IPS DF 4.7 (cell line): ENCODE measurements around the gene CENPC.
"Not testable (repeated sequence)": the region's sequence is repeated elsewhere in the genome, so short reads cannot be mapped to it uniquely, and the experiment has no call there.

Experiments used
- DNase-seq: peaks from one replicate; pipeline ENCODE4 v3.0.0-alpha.2; 2013; ENCODE audit warnings: low spot score; ENCODE audit errors: extremely low read depth

Gene CENPC

DNA sequence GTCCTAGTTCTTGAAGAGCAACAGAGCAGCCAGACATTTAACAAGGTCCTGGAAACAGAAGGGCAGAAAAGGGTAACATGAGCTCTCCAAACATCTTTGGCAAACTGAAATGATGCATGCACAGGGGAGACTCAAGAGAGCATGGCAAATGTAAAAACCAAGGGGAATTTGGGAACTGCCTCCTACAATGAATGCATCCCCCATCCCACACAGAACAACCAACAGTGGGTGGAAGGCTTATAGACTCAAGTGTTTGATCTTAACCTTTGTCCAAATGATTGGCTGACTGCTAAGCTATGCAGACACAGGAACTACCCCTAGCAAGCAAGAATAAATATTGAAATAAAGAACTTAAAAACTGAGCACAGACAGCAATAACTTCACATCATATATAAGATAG, 74.4 kb downstream of the CENPC start:
- DNase-seq = no peak

DNA sequence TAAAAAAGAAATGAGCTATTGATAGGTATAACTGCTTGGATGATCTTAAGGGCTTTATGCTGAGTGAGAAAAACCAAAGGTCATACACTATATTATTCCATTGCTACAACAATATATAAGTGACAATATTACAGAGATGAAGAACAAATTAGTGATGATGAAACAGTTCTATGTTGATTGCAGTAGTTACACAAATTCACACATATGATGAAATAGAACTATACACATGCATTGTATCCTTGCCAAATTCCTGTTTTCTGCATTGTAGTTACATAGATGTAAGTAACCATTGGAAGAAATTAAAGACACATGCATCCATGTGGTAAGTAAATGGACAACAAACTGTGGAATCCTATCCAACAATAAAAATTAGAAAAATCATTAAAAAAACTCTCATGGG, 76.5 kb downstream of the CENPC start:
- no peak for DNase-seq

DNA sequence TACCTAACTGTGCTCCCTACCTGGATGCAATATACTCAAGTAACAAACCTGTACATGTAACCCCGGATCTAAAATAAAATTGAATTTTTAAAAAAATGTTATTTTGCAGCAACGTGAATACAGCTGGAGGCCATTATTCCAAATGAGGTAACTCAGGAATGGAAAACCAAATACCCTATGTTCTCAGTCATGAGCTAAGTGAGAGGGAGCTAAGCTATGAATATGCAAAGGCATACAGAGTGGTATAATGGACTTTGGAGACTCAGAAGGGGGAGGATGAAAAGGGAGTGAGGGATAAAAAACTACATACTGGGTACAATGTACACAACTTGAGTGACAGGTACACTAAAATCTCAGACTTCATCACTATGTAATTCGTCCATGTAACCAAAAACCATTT, 78.6 kb downstream of the CENPC start:
- DNase-seq = no peak

DNA sequence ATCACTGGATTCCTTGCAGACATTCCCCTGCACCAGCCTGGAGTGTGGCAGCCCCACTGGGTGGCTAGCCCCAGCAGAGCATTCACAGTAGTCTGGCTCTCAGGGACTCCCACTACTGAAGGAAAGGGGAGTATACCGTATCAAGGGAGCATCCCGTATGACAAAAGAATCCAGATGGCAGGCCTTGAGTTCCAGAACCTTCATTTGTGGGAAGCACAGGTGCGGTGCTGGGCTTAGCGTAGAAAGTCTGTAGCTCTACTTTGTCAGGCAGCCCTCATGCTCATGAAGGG, 79.6 kb downstream of the CENPC start:
- DNase-seq = no peak

DNA sequence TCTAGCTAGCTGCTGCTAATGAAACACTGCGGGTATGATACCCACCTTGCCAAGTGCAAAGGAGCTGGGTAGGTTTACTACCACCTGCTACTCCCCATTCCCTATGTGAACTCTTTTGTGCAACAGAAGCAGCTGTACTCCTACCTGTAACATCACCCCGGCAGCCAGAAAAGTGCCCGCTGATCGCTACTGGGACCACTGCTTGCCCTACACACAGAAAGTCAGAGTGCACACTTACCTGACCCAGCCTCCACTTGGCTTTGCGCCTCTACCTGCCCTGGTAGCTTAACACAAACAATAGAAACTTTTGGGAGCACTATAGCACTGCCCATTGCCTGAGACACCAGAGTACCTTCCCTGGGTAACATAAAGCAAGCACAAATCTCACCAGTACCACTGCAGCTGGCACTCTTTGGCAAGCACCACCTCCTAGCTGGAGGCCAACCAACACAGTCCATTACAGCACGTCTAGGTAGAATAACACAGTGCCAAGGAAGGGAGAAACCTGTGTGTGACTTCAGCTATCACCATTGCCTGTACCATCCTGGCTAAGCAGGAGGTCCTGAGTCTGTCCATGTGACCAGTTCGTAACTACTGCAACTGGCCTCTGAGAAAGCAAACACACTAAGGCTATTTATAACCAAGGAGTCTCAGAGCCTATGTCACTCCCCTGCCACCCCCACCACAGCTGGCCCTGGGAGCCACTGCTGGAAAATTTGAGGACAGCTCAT, 80.1 kb downstream of the CENPC start:
- DNase-seq = no peak

DNA sequence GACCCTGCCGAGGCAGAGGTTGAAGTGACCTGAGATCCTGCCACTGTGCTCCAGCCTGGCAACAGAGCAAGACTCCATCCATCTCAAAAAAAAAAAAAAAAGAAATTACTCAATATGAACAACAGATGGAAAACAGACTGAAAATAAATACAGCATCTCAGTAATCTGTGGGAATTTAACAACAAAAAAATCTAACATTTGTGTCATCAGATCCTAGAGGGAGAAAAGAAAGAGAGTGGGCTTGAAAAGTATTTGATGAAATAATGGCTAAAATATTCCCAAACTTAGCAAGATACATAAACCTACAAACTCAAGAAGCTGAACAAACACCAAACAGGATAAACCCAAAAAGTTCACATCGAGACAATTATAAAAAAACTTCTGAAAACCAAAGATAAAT, 84.7 kb downstream of the CENPC start:
- DNase-seq = no peak

GRCh38 chr4:67459164-67459563, 86.1 kb downstream of the CENPC start:
- no peak for DNase-seq

DNA sequence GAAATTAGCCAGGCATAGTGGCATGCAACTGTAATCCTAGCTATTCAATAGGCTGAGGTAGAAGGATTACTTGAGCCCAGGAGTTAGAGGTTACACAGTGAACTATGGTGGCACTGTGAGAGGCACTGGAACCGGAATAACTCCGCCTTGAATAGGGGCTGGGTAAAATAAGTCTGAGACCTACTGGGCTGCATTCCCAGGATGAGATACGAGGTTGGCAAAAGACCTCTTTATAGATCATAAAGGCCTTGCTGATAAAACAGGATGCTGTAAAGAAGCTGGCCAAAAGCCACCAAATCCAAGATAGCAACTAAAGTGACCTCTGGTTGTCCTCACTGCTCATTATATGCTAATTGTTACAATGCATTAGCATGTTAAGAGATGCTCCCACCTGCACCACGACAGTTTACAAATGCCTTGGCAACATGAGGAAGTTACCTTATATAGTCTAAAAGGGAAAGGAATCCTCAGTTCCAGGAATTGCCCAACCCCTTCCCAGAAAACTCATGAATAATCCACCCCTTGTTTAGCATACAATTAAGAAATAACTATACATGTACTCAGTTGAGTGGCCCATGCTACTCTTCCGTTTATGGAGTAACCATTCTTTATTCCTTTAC, 88.6 kb downstream of the CENPC start:
- DNase-seq = no peak

DNA sequence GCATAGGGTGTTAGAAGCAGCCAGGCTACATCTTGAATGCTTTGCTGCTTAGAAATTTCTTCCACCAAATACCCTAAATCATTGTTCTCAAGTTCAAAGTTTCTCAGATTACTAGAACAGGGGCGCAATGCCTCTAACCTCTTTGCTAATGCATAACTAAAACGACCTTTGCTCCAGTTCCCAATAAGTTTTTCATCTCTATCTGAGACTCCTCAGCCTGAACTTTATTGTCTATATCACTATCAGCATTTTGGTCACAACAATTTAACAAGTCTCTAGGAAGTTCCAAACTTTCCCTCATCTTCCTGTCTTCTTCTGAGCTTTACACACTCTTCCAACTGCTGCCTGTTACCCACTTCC, 92.5 kb downstream of the CENPC start:
- not testable (repeated sequence) for DNase-seq

GRCh38 chr4:67452100-67452845, 93.0 kb downstream of the CENPC start:
- DNase-seq = no peak

- DNase-seq = no peak
These were observed 93.8 kb downstream of the CENPC start for GRCh38 chr4:67451464-67451863.

DNA sequence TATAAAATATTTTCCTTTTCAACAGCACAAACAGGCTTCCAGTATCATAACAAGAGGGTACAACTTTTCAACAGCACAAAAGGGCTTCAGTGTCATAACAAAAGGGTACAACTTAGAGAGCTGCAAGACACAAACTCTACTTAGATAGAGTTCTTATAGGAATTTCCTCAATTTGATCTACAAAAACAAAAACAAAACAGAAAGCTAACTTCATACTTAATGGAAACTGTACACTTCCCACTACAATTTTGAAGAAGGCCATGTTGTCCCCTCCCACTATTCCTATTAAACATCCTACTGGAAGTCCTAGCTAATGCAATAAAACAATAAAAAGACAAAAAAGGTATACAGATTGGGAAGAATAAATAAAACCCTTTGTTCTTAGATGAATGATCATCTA, 96.7 kb downstream of the CENPC start:
- DNase-seq = no peak

DNA sequence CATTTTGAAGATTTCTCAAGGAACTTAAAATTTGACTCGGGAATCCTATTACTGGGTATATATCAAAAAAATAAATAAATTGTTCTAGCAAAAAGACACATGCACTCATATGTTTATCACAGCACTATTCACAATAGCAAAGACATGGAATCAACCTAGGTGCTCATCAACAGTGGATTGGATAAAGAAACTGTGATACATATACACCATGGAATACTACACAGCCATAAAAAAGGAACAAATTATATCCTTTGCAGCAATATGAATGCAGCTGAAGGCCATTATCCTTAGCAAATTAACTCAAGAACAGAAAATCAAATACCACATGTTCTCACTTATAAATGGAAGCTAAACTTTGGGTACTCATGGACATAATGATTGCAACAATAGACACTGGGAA, 97.4 kb downstream of the CENPC start:
- DNase-seq = no peak

DNA sequence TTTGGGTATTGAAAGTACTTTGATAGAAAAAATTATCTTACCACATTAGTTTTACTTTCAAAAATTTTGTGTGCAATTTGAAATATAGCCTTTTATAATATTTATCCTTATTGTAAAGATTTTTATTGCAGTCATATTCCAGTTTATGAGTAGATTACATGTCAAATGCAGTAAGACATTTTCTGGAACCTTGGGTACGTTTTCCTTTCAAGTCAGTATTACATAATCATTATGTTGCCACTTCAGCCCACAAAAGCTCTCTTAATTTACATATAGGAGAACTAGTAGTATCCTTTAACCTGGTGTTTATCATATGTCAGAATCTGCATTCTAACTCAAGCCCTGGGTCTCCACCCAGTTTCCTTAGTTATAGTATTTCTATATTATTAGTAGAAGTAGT, 98.5 kb downstream of the CENPC start:
- DNase-seq = no peak

GRCh38 chr4:67445881-67446280, 99.4 kb downstream of the CENPC start:
- DNase-seq = not testable (repeated sequence)

- DNase-seq = no peak
These were observed 106.3 kb downstream of the CENPC start for GRCh38 chr4:67438975-67439374.

DNA sequence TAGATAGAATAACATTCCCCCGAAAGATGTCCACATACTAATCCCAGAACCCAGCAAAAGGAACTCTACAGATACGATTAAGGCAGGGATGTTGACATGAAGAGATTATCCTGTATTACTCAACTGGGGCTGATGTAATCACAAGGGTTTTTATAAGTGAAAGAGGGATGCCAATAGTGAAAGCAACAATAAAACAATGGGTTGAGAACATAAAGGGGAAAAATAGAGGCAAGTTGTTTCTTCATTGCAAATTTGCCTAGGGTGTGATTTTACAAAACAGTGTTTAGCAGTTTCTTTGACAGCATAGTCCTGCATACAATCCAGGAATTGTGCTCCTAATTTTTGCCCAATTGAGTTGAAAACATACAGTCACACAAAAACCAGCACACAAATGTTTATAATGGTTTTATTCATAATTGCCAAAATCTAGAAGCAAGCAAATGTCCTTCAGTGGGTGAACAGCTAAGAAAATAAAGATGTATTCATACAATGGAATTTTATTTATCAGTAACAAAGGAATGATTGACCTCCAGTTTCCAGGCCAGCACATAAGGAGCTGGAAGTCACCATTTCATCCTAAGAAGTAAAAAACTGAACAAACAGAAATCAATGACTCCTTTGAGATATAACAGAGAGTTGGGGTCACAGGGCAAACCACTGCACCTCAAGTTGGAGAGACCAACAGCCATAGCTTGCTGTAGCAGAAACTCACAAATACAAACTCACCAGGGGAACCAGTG, 107.2 kb downstream of the CENPC start:
- no peak for DNase-seq

DNA sequence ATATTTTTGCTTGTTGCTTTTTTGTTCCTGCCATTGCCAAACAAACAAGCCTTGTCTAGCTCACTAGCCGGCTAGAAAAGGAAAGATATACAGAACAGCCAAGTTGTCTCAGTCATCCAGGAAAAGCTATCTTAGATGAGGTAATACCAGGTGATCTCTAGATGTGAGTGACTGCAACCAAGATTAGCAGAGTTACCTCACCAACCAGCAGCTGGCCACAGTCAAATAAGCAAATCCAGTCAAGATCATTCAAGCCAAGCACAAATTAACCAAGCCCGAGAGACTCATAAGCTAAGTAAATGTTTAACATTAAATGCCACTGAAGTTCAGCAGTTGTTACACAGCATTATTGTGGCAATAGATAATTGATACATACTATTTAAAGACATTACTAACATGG, 108.6 kb downstream of the CENPC start:
- no peak for DNase-seq

DNA sequence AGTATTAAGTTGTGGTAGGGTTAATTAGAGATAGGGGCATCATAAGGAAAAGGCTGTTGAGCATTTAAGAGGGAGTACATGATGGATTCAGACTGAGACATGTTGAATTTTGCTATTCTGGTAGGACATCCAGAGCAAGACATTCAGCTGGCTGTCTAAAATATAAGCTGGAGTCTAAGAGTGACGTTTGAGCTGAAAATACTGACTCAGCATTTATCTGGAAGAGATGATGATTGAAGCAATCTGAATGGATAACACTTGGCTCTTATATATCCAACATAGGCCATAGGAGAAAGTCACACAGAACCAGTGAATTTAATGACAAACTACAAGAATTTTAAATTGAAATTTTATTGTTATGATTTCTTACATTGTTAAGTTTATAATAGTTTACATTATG, 114.3 kb downstream of the CENPC start:
- no peak for DNase-seq

- DNase-seq = no peak
These were observed 116.5 kb downstream of the CENPC start for GRCh38 chr4:67428819-67429218.
